Heart left ventricle (tissue), 16 donors: ENCODE measurements around the gene PTPRK. TPM values are rescaled to one million over a fixed set of nuclear protein-coding genes. Genes with fewer than 3 reads are reported as not detected.

ENCODE experiments used
- ATAC-seq, 4 donors: fragments of 200-7000 bp; cut with Tn5 transposase; one replicate each; pipeline ENCODE4 v1.9.1; 2020 to 2022; ENCODE audit warnings: moderate library complexity in 4 of 4, mild to moderate bottlenecking in 3 of 4, moderate number of reproducible peaks in 1 of 4
- DNase-seq, 5 donors: peaks; one replicate each; pipeline ENCODE4 v3.0.0-alpha.2; 2020
- H3K27ac ChIP-seq, 12 donors: fragments of 200-600 bp; sonication (generic) in 4 of 12; one replicate each; pipeline versions ENCODE4 v1.5.0 to v1.8.0; 2016 to 2022; ENCODE audit warnings: mild to moderate bottlenecking in 2 of 12
- H3K27me3 ChIP-seq, 9 donors: fragments of 200-600 bp; sonication (generic) in 2 of 9; one replicate each; pipeline versions ENCODE4 v1.5.1 to v1.8.0; 2016 to 2022; ENCODE audit warnings: mild to moderate bottlenecking in 3 of 9
- H3K36me3 ChIP-seq, 9 donors: fragments of 200-600 bp; sonication (generic) in 2 of 9; one replicate each; pipeline versions ENCODE4 v1.5.0 to v1.8.0; 2018 to 2022; ENCODE audit warnings: mild to moderate bottlenecking in 2 of 9
- H3K4me1 ChIP-seq, 12 donors: fragments of 200-600 bp; sonication (generic) in 4 of 12; one replicate each; pipeline versions ENCODE4 v1.5.0 to v1.8.0; 2016 to 2022; ENCODE audit warnings: mild to moderate bottlenecking in 3 of 12
- H3K4me3 ChIP-seq, 12 donors: fragments of 200-600 bp; sonication (generic) in 4 of 12; one replicate each; pipeline versions ENCODE4 v1.5.0 to v1.8.0; 2017 to 2022; ENCODE audit warnings: mild to moderate bottlenecking in 9 of 12, moderate library complexity in 4 of 12
- H3K9me3 ChIP-seq, 12 donors: fragments of 200-600 bp; sonication (generic) in 4 of 12; one replicate each; pipeline versions ENCODE4 v1.5.0 to v1.8.0; 2016 to 2022; ENCODE audit warnings: mild to moderate bottlenecking in 1 of 12
- POLR2A ChIP-seq, 2 donors: fragments of 450-650 bp; IDR thresholded peaks; one replicate each; pipeline ENCODE4 v1.6.1; 2017; ENCODE audit warnings: antibody characterized with exemption in 2 of 2, mild to moderate bottlenecking in 2 of 2, moderate library complexity in 2 of 2
- WGBS, 4 donors: extraction: QIAGEN DNeasy Blood & Tissue Kit in 2 of 4; methylation state at CpG; one replicate each; pipeline versions ENCODE4 v1.1.5 to v1.1.7; 2013 to 2018; 5-methylcytosine and 5-hydroxymethylcytosine counted together
- intact Hi-C, 10 donors: fragments of 100-400 bp; cut with DNase I; formaldehyde crosslinking; loops; one replicate each; pipeline versions ENCODE4 v1.11.1 to v1.14.2; 2022
- polyA plus RNA-seq, 2 donors: library from polyadenylated mRNA; stranded (reverse); fragments of 200-250 nt; gene quantifications; one replicate each; pipeline ENCODE4 v1.2.3, GENCODE V29; 2013
- total RNA-seq, 9 donors: library from RNA; depleted of rRNA in 2 of 9; stranded (reverse); fragments of >200 nt in 2 of 9; fragmentation: NEBNext Ultra II Directional in 3 of 9; extraction: Animal tissue kit (Norgen Biotek cat#: 25700) in 3 of 9; gene quantifications; one replicate each; pipeline versions ENCODE4 v1.1.0 to v1.2.4, GENCODE V29; 2016 to 2023
- TF ChIP-seq, protein P1 (sequence below), 12 donors: fragments of 200-600 bp; sonication (generic) in 4 of 12; IDR thresholded peaks; one replicate each; pipeline versions ENCODE4 v1.5.0 to v1.8.0; 2018 to 2022; ENCODE audit warnings: antibody characterized with exemption in 12 of 12, mild to moderate bottlenecking in 5 of 12
- donor health status: ischemic (EF 13 %, LVEDD 7.1; RV severe dilation, severe dysfunction).
- donor health status: healthy with polysubstance abuse.
- donor health status: DM: no; HTN: yes; CAD: no.
- donor health status: DM: no; HTN: no; CAD: no.
- donor health status: ischemic (EF 25% LVEDD 6.9; RV normal size, moderate dysfunction).
- donor health status: ischemic (EF 25% LVEDD 5.7; RV mildly dilated, moderate dysfunction).
- donor health status: healthy.
- donor health status: DM: yes; HTN: yes; CAD: no.
- donor health status: ischemic (EF 35%, LVEDD 5.7; RV mildly dilated, moderate dysfunction).
- donor health status: nonischemic (EF 11% LVEDD 7.7; RV severe dilation, severe dysfunction).
- donor health status: DM: yes; HTN: yes; CAD: no.
- donor health status: PGD.
- donor health status: ischemic (EF 29% LVEDD 5.4; RV normal size, mild dysfunction).
- donor health status: nonischemic (EF 23%, LVEDD 6.1; RV moderate dilation, normal function).

Gene PTPRK
- total and polyA plus RNA-seq, 11 donors = 5.4 to 50.8 (median 38.5) TPM

DNA sequence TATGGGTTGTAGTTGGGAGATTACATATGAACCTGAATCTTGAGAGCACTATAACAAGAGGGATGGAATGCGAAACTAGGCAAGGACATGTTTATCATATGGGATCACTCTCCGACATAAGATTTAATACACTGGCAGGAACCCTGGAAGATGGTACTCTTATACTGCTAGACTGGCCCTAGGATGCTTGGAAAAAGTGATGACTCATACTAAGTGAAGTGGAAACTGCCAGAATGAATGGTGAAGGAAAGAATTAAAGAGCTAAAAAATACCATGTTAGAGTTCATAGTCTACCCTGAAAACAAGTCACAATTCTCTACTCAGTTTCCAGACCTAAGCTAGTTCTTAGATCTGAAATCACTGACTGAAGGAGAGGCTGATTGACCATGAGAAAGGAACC is 574.0 kb downstream of the PTPRK start:
- no peaks in the 10 kb centered on the region for H3K36me3 ChIP-seq
- no peak overlapping the region for H3K4me3 ChIP-seq
- 90 to 98% (median 96%) methylated on average over 2 of the region's 2 CpGs for WGBS, 4 donors
- no peak for ATAC-seq
- H3K4me1 ChIP-seq = peaks cover 0 to 7% (median 0%) of the 10 kb centered on the region in 12 donors
- intact Hi-C loops = no loop called here
- TF ChIP-seq, protein P1, sequence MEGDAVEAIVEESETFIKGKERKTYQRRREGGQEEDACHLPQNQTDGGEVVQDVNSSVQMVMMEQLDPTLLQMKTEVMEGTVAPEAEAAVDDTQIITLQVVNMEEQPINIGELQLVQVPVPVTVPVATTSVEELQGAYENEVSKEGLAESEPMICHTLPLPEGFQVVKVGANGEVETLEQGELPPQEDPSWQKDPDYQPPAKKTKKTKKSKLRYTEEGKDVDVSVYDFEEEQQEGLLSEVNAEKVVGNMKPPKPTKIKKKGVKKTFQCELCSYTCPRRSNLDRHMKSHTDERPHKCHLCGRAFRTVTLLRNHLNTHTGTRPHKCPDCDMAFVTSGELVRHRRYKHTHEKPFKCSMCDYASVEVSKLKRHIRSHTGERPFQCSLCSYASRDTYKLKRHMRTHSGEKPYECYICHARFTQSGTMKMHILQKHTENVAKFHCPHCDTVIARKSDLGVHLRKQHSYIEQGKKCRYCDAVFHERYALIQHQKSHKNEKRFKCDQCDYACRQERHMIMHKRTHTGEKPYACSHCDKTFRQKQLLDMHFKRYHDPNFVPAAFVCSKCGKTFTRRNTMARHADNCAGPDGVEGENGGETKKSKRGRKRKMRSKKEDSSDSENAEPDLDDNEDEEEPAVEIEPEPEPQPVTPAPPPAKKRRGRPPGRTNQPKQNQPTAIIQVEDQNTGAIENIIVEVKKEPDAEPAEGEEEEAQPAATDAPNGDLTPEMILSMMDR (IDR thresholded peaks at IDR 0.05) = no peak
- TF ChIP-seq POLR2A (IDR thresholded peaks at IDR 0.05) = no peak
- no peaks in the 10 kb centered on the region for H3K27me3 ChIP-seq
- no peak overlapping the region for H3K27ac ChIP-seq
- H3K9me3 ChIP-seq = peaks cover 0 to 10% (median 0%) of the 10 kb centered on the region in 12 donors
- DNase-seq = no peak

- Histone ChIP-seq H3K27ac (no peak overlapping the region), H3K9me3 (peaks cover 0 to 10% (median 0%) of the 10 kb centered on the region in 12 donors), H3K4me3 (no peak overlapping the region), H3K36me3 (no peaks in the 10 kb centered on the region), H3K27me3 (no peaks in the 10 kb centered on the region), H3K4me1 (peaks cover 0 to 3% (median 0%) of the 10 kb centered on the region in 12 donors)
- no peak for TF ChIP-seq POLR2A (IDR thresholded peaks at IDR 0.05)
- TF ChIP-seq, protein P1 (IDR thresholded peaks at IDR 0.05) = no peak
- ATAC-seq (no peak), DNase-seq (no peak)
- WGBS, 4 donors = 86 to 92% (median 88%) methylated on average over 3 of the region's 3 CpGs
- intact Hi-C loops = no loop called here
These were observed 574.8 kb downstream of the PTPRK start for GRCh38 chr6:127945434-127946097.

DNA sequence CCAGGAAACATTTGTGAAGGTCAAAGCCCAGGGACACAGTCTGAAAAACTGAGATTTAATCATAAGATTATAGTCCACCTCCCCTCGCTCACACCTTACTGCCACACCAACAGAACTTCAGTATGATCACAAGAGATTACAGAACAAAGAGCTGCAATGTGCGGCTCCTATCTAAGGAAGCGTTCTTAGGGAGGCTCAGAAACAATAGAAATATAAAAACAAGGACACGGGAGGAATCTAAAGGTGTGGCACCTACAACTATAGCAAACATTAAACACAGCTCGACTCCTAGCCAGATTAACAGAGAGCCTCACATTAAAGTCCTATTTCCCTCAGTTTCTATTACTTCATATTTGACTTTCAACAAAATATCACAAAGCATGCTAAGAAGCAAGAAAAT is 579.2 kb downstream of the PTPRK start:
- no peak overlapping the region for H3K27ac ChIP-seq
- 77 to 83% (median 80%) methylated on average over 5 of the region's 5 CpGs for WGBS, 4 donors
- TF ChIP-seq, protein P1 (IDR thresholded peaks at IDR 0.05) = no peak
- no peak for TF ChIP-seq POLR2A (IDR thresholded peaks at IDR 0.05)
- H3K4me1 ChIP-seq = peaks cover 0 to 14% (median 0%) of the 10 kb centered on the region in 12 donors
- DNase-seq (no peak), ATAC-seq (no peak)
- no peak overlapping the region for H3K4me3 ChIP-seq
- intact Hi-C loops = no loop called here
- H3K27me3 ChIP-seq = no peaks in the 10 kb centered on the region
- no peaks in the 10 kb centered on the region for H3K36me3 ChIP-seq
- H3K9me3 ChIP-seq = peaks cover 0 to 1% (median 0%) of the 10 kb centered on the region in 12 donors

- Histone ChIP-seq H3K27me3 (no peaks in the 10 kb centered on the region), H3K4me1 (peaks cover 0 to 14% (median 0%) of the 10 kb centered on the region in 12 donors), H3K36me3 (no peaks in the 10 kb centered on the region), H3K27ac (no peak overlapping the region), H3K4me3 (no peak overlapping the region), H3K9me3 (peaks cover 0 to under 1% (median 0%) of the 10 kb centered on the region in 12 donors)
- intact Hi-C loops = no loop called here
- ATAC-seq (no peak), DNase-seq (no peak)
- TF ChIP-seq, protein P1 (IDR thresholded peaks at IDR 0.05) = no peak
- no peak for TF ChIP-seq POLR2A (IDR thresholded peaks at IDR 0.05)
- 40 to 56% (median 50%) methylated on average over 3 of the region's 3 CpGs for WGBS, 4 donors
These were observed 580.8 kb downstream of the PTPRK start for GRCh38 chr6:127939442-127940066.
